NOMO-1 treated with DMSO at 0.1 percent for 48 hours (cell line): ENCODE data around the gene PTBP2.
A peak's percentile ranks its signal among the peaks of the same experiment; 100 is the strongest.

ENCODE experiments used
- DNase-seq: peaks from one replicate; lab custom pipeline; 2025; ENCODE audit not compliant: unreplicated experiment; lab: John Stamatoyannopoulos, UW

PTBP2 gene

GRCh38 chr1:96721416-96722160, at the start of gene PTBP2:
Gene PTBP2, plus strand, starts transcription at chr1:96721784. Its CDS starts 81 bp downstream, at chr1:96721865.
- DNase-seq, result peak; percentile 66

- DNase-seq, result no peak
These were observed 46.7 kb upstream of the PTBP2 start for GRCh38 chr1:96674915-96675314.

- peak; percentile 46 for DNase-seq
These were observed 39.5 kb upstream of the PTBP2 start for GRCh38 chr1:96682056-96682455.

- peak; percentile 43 for DNase-seq
These were observed 37.7 kb upstream of the PTBP2 start for GRCh38 chr1:96683931-96684330.

- no peak for DNase-seq
These were observed 36.8 kb upstream of the PTBP2 start for GRCh38 chr1:96684744-96685143.

GRCh38 chr1:96688767-96689166, 32.8 kb upstream of the PTBP2 start:
- DNase-seq, result no peak

- no peak for DNase-seq
These were observed 25.6 kb upstream of the PTBP2 start for GRCh38 chr1:96695954-96696353.

GRCh38 chr1:96698342-96698983, 23.1 kb upstream of the PTBP2 start:
- DNase-seq, result no peak

GRCh38 chr1:96703186-96703585, 18.4 kb upstream of the PTBP2 start:
- DNase-seq, result no peak

- no peak for DNase-seq
These were observed 14.6 kb upstream of the PTBP2 start for GRCh38 chr1:96707023-96707422.

- DNase-seq, result no peak
These were observed 13.1 kb upstream of the PTBP2 start for GRCh38 chr1:96708482-96708881.

- DNase-seq, result peak; percentile 20
These were observed 10.7 kb upstream of the PTBP2 start for GRCh38 chr1:96710708-96711477.

- DNase-seq, result no peak
These were observed 7.9 kb upstream of the PTBP2 start for GRCh38 chr1:96713649-96714048.

GRCh38 chr1:96714881-96715280, 6.7 kb upstream of the PTBP2 start:
- DNase-seq, result no peak

- no peak for DNase-seq
These were observed 6.1 kb upstream of the PTBP2 start for GRCh38 chr1:96715482-96715881.

GRCh38 chr1:96721053-96721415, 550 bp upstream of the PTBP2 start:
- DNase-seq, result no peak

- no peak for DNase-seq
These were observed 758 bp downstream of the PTBP2 start for GRCh38 chr1:96722161-96722922.

- no peak for DNase-seq
These were observed 1.4 kb downstream of the PTBP2 start for GRCh38 chr1:96722958-96723357.

GRCh38 chr1:96723377-96723776, 1.8 kb downstream of the PTBP2 start:
- no peak for DNase-seq

GRCh38 chr1:96723936-96724335, 2.4 kb downstream of the PTBP2 start:
- no peak for DNase-seq

GRCh38 chr1:96727860-96728259, 6.3 kb downstream of the PTBP2 start:
- DNase-seq, result no peak
